Erythroblast (primary cell): Measurements from ENCODE around the gene SGCD.

Experiments used
- GATA1 ChIP-seq: IDR thresholded peaks from 2 replicates; pipeline ENCODE4 v1.6.1; 2011; ENCODE audit warnings: low read depth, mild to moderate bottlenecking, control low read depth, low read length, moderate library complexity
- POLR2A ChIP-seq: IDR thresholded peaks from 2 replicates; pipeline ENCODE4 v1.6.1; 2011; ENCODE audit warnings: mild to moderate bottlenecking, low read length

- no peak for TF ChIP-seq POLR2A
- TF ChIP-seq GATA1: no peak
Measured at GRCh38 chr5:156615901-156616300, 288.9 kb downstream of the SGCD start.
